Lower lobe of right lung (tissue), 2 donors: Measurements from ENCODE around the gene FBLIM1. TPM values are rescaled to one million over a fixed set of nuclear protein-coding genes. Genes with fewer than 3 reads are reported as not detected.

Experiments used
- ATAC-seq, 2 donors: fragments of 200-7000 bp; cut with Tn5 transposase; one replicate each; pipeline ENCODE4 v1.9.1; 2020 to 2022; ENCODE audit warnings: mild to moderate bottlenecking in 2 of 2, moderate library complexity in 2 of 2
- DNase-seq: peaks from one replicate; pipeline ENCODE4 v3.0.0-alpha.2; 2020
- H3K27ac ChIP-seq: fragments of 200-600 bp; one replicate; pipeline ENCODE4 v1.8.0; 2022
- H3K27me3 ChIP-seq: fragments of 200-600 bp; one replicate; pipeline ENCODE4 v1.8.0; 2022; ENCODE audit warnings: low read depth
- H3K36me3 ChIP-seq: fragments of 200-600 bp; one replicate; pipeline ENCODE4 v1.8.0; 2022; ENCODE audit warnings: mild to moderate bottlenecking
- H3K4me1 ChIP-seq: fragments of 200-600 bp; one replicate; pipeline ENCODE4 v1.8.0; 2022
- H3K4me3 ChIP-seq: fragments of 200-600 bp; one replicate; pipeline ENCODE4 v1.8.0; 2022; ENCODE audit warnings: mild to moderate bottlenecking
- H3K9me3 ChIP-seq: fragments of 200-600 bp; one replicate; pipeline ENCODE4 v1.8.0; 2022
- intact Hi-C: fragments of 100-400 bp; cut with DNase I; formaldehyde crosslinking; loops from one replicate; pipeline ENCODE4 v1.11.0; 2022
- total RNA-seq: library from RNA; stranded (reverse); fragmentation: NEBNext Ultra II Directional; extraction: Animal tissue kit (Norgen Biotek cat#: 25700); gene quantifications from one replicate; pipeline ENCODE4 v1.2.1, GENCODE V29; 2021
- TF ChIP-seq, protein P1 (sequence below): fragments of 200-600 bp; IDR thresholded peaks from one replicate; pipeline ENCODE4 v1.8.0; 2022; ENCODE audit warnings: antibody characterized with exemption, mild to moderate bottlenecking
- donor health status: DM: no; HTN: yes; CAD: no; lungs with severe emphysema.

The FBLIM1 gene
- total RNA-seq, 1 donor from 2014 or later = 20.1 TPM

DNA sequence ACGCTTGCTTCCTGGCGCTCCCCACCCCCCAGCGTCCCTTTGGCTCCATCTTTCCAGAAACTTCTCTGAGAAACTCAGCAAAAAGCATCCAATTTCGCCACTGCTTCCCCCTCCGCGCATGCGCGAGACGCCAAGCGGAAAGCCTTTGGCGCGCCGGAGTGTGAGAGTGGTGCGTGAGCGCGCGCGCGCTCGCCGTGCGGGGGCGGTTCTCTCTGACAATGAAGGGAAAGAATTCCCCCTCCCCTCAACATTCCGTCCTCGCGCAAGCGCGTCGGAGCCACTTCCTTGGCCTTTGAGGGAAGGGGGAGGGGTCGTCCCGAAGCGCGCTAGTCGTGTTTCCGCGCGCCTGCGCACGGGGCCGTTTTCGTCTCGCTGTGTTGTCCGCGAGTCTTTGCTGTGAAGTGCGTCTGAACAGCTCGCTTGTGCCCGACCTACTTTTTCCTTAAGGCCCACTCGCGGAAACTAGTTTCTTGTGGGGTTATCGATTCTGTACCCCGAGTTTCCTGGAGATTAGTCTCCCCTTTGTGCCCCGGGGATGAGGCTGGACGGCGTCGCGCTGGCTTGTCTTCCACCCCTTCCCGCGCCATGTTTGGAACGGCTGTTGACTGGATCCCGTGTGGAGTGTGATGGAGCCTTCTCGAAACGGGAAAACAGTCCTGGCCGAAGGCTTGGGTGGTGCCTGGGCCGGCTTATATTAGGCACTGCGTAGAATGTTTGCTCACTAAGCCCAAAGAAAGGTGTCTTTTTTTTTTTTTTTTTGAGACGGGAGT lies 77.3 kb downstream of the FBLIM1 start:
- Histone ChIP-seq H3K27ac (peak overlapping the region; percentile 98), H3K27me3 (no peaks in the 10 kb centered on the region), H3K4me1 (peaks cover 28% of the 10 kb centered on the region), H3K36me3 (no peaks in the 10 kb centered on the region), H3K9me3 (no peaks in the 10 kb centered on the region), H3K4me3 (peak overlapping the region; percentile 67)
- DNase-seq (peak; percentile 100), ATAC-seq (peak; percentile 87 to 95)
- TF ChIP-seq, protein P1, sequence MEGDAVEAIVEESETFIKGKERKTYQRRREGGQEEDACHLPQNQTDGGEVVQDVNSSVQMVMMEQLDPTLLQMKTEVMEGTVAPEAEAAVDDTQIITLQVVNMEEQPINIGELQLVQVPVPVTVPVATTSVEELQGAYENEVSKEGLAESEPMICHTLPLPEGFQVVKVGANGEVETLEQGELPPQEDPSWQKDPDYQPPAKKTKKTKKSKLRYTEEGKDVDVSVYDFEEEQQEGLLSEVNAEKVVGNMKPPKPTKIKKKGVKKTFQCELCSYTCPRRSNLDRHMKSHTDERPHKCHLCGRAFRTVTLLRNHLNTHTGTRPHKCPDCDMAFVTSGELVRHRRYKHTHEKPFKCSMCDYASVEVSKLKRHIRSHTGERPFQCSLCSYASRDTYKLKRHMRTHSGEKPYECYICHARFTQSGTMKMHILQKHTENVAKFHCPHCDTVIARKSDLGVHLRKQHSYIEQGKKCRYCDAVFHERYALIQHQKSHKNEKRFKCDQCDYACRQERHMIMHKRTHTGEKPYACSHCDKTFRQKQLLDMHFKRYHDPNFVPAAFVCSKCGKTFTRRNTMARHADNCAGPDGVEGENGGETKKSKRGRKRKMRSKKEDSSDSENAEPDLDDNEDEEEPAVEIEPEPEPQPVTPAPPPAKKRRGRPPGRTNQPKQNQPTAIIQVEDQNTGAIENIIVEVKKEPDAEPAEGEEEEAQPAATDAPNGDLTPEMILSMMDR = no peak
- intact Hi-C loops = no loop called here

Other genes with a start within 250 kb of the FBLIM1 start
- 16.4 TPM for gene CASP9, start 234.6 kb upstream of the FBLIM1 start, total RNA-seq
- gene DNAJC16, start 231.9 kb upstream of the FBLIM1 start, total RNA-seq = 23.9 TPM
- not detected for gene AGMAT, start 173.7 kb upstream of the FBLIM1 start, total RNA-seq
- 48.8 TPM for gene DDI2, start 141.3 kb upstream of the FBLIM1 start, total RNA-seq
- 80.4 TPM for gene PLEKHM2, start 74.5 kb upstream of the FBLIM1 start, total RNA-seq
- 3.5 TPM for gene SLC25A34, start 22.5 kb upstream of the FBLIM1 start, total RNA-seq
- gene TMEM82, start 16.3 kb upstream of the FBLIM1 start, total RNA-seq = not detected
- gene UQCRHL, start 48.9 kb downstream of the FBLIM1 start, total RNA-seq = 1.1 TPM
- 54.7 TPM for gene SPEN, start 88.9 kb downstream of the FBLIM1 start, total RNA-seq
- gene ZBTB17, start 217.3 kb downstream of the FBLIM1 start, total RNA-seq = 37.7 TPM
- 0.21 TPM for gene SRARP, start 245.4 kb downstream of the FBLIM1 start, total RNA-seq